ENCODE data around the gene B4GALT5.

B4GALT5 gene

DNA sequence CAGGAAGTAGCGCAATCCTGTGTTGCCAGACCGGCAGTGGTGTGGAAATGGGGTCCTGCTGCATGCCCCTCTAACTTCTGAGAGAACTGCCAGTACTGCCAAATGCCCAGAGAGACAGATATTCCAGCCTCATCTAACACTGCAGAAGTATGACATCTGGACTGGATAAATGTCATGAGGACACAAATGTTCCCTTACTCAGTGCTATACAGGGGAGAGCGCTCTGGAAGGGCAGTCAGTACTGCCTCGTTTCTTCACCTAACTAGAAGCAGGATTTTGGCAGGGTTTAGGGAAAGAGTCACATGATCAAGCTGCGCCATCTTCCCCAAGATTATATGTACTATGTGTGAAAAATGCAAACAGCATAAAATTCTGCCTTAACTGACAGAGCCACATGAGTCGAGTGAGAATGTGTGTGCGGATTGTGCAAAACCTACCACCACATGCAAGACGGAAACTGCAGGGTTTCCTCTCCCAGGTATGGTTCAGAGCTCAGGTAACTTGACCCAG is 59.7 kb downstream of the B4GALT5 start:
- TF ChIP-seq OSR1 (CRISPR knock-in tag; IDR thresholded peaks at IDR 0.05): no peak
- TF ChIP-seq CREB5 (CRISPR knock-in tag; IDR thresholded peaks at IDR 0.05; ENCODE audit: low read depth): no peak
- TF ChIP-seq, protein P1, sequence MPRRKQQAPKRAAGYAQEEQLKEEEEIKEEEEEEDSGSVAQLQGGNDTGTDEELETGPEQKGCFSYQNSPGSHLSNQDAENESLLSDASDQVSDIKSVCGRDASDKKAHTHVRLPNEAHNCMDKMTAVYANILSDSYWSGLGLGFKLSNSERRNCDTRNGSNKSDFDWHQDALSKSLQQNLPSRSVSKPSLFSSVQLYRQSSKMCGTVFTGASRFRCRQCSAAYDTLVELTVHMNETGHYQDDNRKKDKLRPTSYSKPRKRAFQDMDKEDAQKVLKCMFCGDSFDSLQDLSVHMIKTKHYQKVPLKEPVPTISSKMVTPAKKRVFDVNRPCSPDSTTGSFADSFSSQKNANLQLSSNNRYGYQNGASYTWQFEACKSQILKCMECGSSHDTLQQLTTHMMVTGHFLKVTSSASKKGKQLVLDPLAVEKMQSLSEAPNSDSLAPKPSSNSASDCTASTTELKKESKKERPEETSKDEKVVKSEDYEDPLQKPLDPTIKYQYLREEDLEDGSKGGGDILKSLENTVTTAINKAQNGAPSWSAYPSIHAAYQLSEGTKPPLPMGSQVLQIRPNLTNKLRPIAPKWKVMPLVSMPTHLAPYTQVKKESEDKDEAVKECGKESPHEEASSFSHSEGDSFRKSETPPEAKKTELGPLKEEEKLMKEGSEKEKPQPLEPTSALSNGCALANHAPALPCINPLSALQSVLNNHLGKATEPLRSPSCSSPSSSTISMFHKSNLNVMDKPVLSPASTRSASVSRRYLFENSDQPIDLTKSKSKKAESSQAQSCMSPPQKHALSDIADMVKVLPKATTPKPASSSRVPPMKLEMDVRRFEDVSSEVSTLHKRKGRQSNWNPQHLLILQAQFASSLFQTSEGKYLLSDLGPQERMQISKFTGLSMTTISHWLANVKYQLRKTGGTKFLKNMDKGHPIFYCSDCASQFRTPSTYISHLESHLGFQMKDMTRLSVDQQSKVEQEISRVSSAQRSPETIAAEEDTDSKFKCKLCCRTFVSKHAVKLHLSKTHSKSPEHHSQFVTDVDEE (CRISPR knock-in tag; IDR thresholded peaks at IDR 0.05): no peak
- no peak for TF ChIP-seq ZNF70 (CRISPR knock-in tag; IDR thresholded peaks at IDR 0.05)
- TF ChIP-seq PPARA (CRISPR knock-in tag; IDR thresholded peaks at IDR 0.05; ENCODE audit: borderline replicate concordance): no peak
- TF ChIP-seq CSDC2 (CRISPR knock-in tag; IDR thresholded peaks at IDR 0.05): no peak
- no peak for TF ChIP-seq BACH2 (CRISPR knock-in tag; IDR thresholded peaks at IDR 0.05; ENCODE audit: borderline replicate concordance)

DNA sequence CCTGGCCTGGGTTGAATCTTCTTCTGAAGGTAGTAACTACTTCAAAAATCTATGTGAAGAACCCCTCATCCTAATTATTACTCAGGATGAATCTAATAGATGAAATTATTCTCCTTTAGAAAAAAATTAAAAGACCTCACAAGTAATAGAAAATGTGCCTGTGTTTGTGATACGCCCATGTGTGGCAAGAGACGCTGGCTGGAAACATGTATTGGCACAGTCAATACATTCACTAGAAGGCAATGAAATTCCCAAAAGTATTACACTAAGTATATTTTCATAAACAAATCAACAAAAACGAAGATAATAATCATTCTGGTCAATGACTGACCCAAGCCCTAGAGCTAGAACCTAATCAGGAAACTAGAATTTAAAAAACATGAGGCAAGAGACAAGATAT is 64.0 kb downstream of the B4GALT5 start:
- TF ChIP-seq GLIS3 (CRISPR knock-in tag; IDR thresholded peaks at IDR 0.05): no peak
- no peak for TF ChIP-seq PATZ1 (CRISPR knock-in tag; IDR thresholded peaks at IDR 0.05; ENCODE audit: borderline replicate concordance)
- TF ChIP-seq, protein P2, sequence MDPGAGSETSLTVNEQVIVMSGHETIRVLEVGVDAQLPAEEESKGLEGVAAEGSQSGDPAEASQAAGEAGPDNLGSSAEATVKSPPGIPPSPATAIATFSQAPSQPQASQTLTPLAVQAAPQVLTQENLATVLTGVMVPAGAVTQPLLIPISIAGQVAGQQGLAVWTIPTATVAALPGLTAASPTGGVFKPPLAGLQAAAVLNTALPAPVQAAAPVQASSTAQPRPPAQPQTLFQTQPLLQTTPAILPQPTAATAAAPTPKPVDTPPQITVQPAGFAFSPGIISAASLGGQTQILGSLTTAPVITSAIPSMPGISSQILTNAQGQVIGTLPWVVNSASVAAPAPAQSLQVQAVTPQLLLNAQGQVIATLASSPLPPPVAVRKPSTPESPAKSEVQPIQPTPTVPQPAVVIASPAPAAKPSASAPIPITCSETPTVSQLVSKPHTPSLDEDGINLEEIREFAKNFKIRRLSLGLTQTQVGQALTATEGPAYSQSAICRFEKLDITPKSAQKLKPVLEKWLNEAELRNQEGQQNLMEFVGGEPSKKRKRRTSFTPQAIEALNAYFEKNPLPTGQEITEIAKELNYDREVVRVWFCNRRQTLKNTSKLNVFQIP (CRISPR knock-in tag; IDR thresholded peaks at IDR 0.05; ENCODE audit: borderline replicate concordance, low read depth): no peak
- no peak for TF ChIP-seq ZFP30 (CRISPR knock-in tag; IDR thresholded peaks at IDR 0.05)
- no peak for TF ChIP-seq TOX (CRISPR knock-in tag; IDR thresholded peaks at IDR 0.05; ENCODE audit: borderline replicate concordance)
- no peak for TF ChIP-seq CSDC2 (CRISPR knock-in tag; IDR thresholded peaks at IDR 0.05)
- no peak for TF ChIP-seq CSRNP3 (CRISPR knock-in tag; IDR thresholded peaks at IDR 0.05)
- TF ChIP-seq SNAI2 (CRISPR knock-in tag; IDR thresholded peaks at IDR 0.05): no peak
- no peak for TF ChIP-seq ESRRG (CRISPR knock-in tag; IDR thresholded peaks at IDR 0.05)
- TF ChIP-seq ZNF8 (CRISPR knock-in tag; IDR thresholded peaks at IDR 0.05): no peak
- TF ChIP-seq OSR1 (CRISPR knock-in tag; IDR thresholded peaks at IDR 0.05): no peak
- no peak for TF ChIP-seq PPARA (CRISPR knock-in tag; IDR thresholded peaks at IDR 0.05; ENCODE audit: borderline replicate concordance)
- no peak for TF ChIP-seq CREB5 (CRISPR knock-in tag; IDR thresholded peaks at IDR 0.05; ENCODE audit: low read depth)
- TF ChIP-seq, protein P1 (CRISPR knock-in tag; IDR thresholded peaks at IDR 0.05): no peak
- no peak for TF ChIP-seq TCF4 (CRISPR knock-in tag; IDR thresholded peaks at IDR 0.05; ENCODE audit: borderline replicate concordance)

More for the DNA sequence above, 59.7 kb downstream of the B4GALT5 start:
- ATAC-seq: no peak

More for the DNA sequence above, 64.0 kb downstream of the B4GALT5 start:
- no peak for ATAC-seq

Data from SK-N-SH treated with all-trans-retinoic acid at 6 μM for 48 hours (cell line).